ENCODE measurements around the gene SRGAP1.
A peak's percentile ranks its signal among the peaks of the same experiment; 100 is the strongest.
"Not testable (repeated sequence)": the region's sequence is repeated elsewhere in the genome, so short reads cannot be mapped to it uniquely, and the experiment has no call there.

SRGAP1 gene

GRCh38 chr12:64018116-64018515 lies 173.6 kb downstream of the SRGAP1 start:
- not testable (repeated sequence) for DNase-seq

GRCh38 chr12:64018524-64018923 lies 174.0 kb downstream of the SRGAP1 start:
- DNase-seq = no peak

GRCh38 chr12:64019101-64019500 lies 174.6 kb downstream of the SRGAP1 start:
- no peak for DNase-seq

GRCh38 chr12:64019654-64020053 lies 175.2 kb downstream of the SRGAP1 start:
- DNase-seq = no peak

GRCh38 chr12:64025174-64025958 lies 180.9 kb downstream of the SRGAP1 start:
- no peak for DNase-seq

- no peak for DNase-seq
Measured at GRCh38 chr12:64027311-64027710, 182.8 kb downstream of the SRGAP1 start.

GRCh38 chr12:64028541-64028940 lies 184.0 kb downstream of the SRGAP1 start:
- no peak for DNase-seq

GRCh38 chr12:64029013-64029857 lies 184.7 kb downstream of the SRGAP1 start:
- no peak for DNase-seq

- DNase-seq = no peak
Measured at GRCh38 chr12:64030155-64030554, 185.7 kb downstream of the SRGAP1 start.

GRCh38 chr12:64034056-64034455 lies 189.6 kb downstream of the SRGAP1 start:
- not testable (repeated sequence) for DNase-seq

- no peak for DNase-seq
Measured at GRCh38 chr12:64034901-64035576, 190.5 kb downstream of the SRGAP1 start.

- DNase-seq = no peak
Measured at GRCh38 chr12:64036414-64036813, 191.9 kb downstream of the SRGAP1 start.

- DNase-seq = no peak
Measured at GRCh38 chr12:64039281-64039871, 194.9 kb downstream of the SRGAP1 start.

- DNase-seq = no peak
Measured at GRCh38 chr12:64042911-64043310, 198.4 kb downstream of the SRGAP1 start.

- DNase-seq = peak; percentile 41
Measured at GRCh38 chr12:64044191-64044590, 199.7 kb downstream of the SRGAP1 start.

- no peak for DNase-seq
Measured at GRCh38 chr12:64051057-64051456, 206.6 kb downstream of the SRGAP1 start.

GRCh38 chr12:64053117-64053516 lies 208.6 kb downstream of the SRGAP1 start:
- no peak for DNase-seq

GRCh38 chr12:64054079-64054520 lies 209.6 kb downstream of the SRGAP1 start:
- DNase-seq = no peak

- no peak for DNase-seq
Measured at GRCh38 chr12:64056741-64057140, 212.2 kb downstream of the SRGAP1 start.

- no peak for DNase-seq
Measured at GRCh38 chr12:64057706-64058105, 213.2 kb downstream of the SRGAP1 start.

- DNase-seq = no peak
Measured at GRCh38 chr12:64058541-64059265, 214.2 kb downstream of the SRGAP1 start.

GRCh38 chr12:64059685-64060084 lies 215.2 kb downstream of the SRGAP1 start:
- no peak for DNase-seq
